NCI-H2081 treated with DMSO at 0.1 percent for 48 hours (cell line): ENCODE results near the gene MELK.
"Not testable (repeated sequence)": the region's sequence is repeated elsewhere in the genome, so short reads cannot be mapped to it uniquely, and the experiment has no call there.

Experiments
- DNase-seq: peaks from one replicate; lab custom pipeline; 2025; lab: John Stamatoyannopoulos, UW

Gene MELK

GRCh38 chr9:36572515-36573418, at the start of gene MELK:
Gene MELK, plus strand, starts transcription at chr9:36572895. Its CDS starts 8,787 bp downstream, at chr9:36581682.
- DNase-seq: peak; percentile 15

DNA sequence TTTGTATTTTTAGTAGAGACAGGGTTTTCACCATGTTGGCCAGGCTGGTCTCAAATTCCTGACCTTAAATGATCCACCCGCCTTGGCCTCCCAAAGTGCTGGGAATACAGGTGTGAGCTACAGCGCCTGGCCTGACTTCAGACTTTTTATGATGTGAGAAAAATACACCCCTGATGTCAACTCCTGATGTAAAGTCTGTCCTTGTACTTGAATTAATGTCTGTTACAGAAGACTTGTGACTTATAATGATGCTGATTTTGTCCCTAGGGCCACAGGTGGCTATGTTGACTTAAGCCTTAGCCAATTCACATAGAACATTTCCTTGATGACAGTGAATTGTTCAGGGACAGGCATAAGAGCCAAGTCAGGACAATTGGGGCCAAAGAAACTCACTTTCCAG, 42.5 kb upstream of the MELK start:
- DNase-seq: no peak

- no peak for DNase-seq
These were observed 40.3 kb upstream of the MELK start for GRCh38 chr9:36532353-36532752.

GRCh38 chr9:36533726-36534125, 39.0 kb upstream of the MELK start:
- DNase-seq: not testable (repeated sequence)

GRCh38 chr9:36535107-36535506, 37.6 kb upstream of the MELK start:
- DNase-seq: no peak

- DNase-seq: no peak
These were observed 34.8 kb upstream of the MELK start for GRCh38 chr9:36537861-36538260.

DNA sequence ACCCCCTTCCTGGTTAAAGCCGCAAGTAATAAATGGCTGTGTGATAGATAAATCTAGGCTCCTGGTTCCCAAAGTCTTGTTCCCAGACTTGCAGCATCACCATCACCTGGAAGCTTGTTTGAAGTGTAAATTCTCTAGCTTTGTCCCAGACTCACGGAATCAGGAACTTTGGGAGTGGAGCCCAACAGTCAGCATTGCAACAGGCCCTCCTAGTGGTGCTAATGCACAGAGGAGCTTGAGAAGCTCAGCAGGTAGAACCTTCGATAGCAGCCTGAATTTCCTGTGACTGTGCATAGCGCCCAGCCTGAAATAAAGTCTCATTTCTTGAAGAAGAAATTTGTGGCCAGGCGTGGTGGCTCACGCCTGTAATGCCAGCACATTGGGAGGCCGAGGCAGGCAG, 30.3 kb upstream of the MELK start:
- DNase-seq: no peak

GRCh38 chr9:36543916-36544315, 28.8 kb upstream of the MELK start:
- DNase-seq: no peak

GRCh38 chr9:36547598-36547997, 25.1 kb upstream of the MELK start:
- no peak for DNase-seq

- no peak for DNase-seq
These were observed 24.2 kb upstream of the MELK start for GRCh38 chr9:36548454-36548853.

- DNase-seq: no peak
These were observed 22.6 kb upstream of the MELK start for GRCh38 chr9:36550135-36550534.

- not testable (repeated sequence) for DNase-seq
These were observed 22.0 kb upstream of the MELK start for GRCh38 chr9:36550631-36551098.

GRCh38 chr9:36551129-36551528, 21.6 kb upstream of the MELK start:
- no peak for DNase-seq

DNA sequence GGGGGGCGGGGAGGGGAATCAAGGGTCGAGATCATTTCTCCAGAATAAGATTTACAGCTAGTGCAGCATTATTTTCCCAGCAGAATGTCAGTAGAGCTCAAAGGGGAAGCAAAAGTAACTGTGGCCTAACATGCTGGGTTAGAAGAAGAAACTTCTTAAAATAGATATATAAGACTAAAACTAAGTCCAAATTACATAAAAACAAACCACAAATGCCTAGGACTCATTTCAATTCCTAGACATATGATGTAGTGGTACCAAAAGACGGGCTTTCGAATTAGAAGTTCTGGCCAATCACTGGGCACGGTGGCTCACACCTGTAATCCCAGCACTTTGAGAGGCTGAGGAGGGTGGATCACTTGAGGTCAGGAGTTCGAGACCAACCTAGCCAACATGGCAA, 20.8 kb upstream of the MELK start:
- DNase-seq: no peak

DNA sequence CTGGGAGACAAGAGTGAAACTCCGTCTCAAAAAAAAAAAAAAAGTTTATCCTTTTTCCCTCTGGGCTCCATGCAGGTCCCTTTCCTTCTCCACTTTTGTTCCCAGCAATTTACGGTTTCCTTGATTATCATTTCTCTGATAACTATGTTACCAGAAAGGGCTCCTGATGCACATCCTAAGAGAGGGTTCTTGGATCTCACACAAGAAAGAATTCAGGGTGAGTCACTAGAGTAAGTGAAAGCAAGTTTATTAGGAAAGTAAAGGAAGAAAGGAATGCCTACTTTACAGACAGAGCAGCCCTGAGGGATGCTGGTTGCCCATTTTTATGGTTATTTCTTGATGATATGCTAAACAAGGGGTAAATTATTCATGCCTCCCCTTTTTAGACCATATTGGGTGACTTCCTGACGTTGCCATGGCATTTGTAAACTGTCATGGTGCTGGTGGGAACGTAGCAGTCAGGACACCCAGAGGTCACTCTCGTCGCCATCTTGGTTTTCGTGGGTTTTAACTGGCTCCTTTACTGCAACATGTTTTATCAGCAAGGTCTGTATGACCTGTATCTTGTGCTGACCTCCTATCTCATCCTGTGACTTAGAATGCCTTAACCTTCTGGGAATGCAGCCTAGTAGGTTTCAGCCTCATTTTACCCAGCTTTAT, 13.5 kb upstream of the MELK start:
- no peak for DNase-seq

DNA sequence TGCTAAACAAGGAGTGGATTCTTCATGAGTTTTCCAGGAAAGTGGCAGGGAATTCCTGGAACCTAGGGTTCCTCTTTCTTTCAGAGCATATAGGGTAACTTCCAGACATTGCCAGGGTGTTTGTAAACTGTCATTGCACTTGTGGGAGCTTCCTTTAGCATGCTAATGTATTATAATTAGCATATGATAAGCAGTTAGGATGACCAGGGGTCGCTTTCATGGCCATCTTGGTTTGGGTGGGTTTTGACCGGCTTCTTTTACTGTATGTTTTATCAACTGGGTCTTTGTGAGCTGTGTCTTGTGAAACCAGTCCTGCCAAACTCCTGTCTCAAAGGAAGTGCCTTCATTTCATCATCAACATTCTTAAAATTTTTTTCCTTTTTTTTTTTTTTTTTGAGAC, 11.9 kb upstream of the MELK start:
- no peak for DNase-seq

DNA sequence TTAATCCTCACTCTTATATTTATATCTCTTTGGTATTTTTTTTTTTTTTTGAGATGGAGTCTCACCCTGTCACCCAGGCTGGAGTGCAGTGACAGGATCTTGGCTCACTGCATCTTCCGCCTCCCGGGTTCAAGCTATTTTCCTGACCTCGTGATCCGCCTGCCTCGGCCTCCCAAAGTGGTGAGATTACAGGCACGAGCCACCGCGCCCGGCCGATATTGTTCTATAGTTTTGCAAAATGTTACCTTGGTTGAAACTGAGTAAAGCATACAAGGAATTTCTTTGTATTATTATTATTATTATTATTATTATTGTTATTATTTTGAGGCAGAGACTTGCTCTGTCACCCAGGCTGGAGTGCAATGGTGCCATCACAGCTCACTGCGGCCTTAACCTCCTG, 9.9 kb upstream of the MELK start:
- DNase-seq: not testable (repeated sequence)

- no peak for DNase-seq
These were observed 5.9 kb upstream of the MELK start for GRCh38 chr9:36566813-36567221.

DNA sequence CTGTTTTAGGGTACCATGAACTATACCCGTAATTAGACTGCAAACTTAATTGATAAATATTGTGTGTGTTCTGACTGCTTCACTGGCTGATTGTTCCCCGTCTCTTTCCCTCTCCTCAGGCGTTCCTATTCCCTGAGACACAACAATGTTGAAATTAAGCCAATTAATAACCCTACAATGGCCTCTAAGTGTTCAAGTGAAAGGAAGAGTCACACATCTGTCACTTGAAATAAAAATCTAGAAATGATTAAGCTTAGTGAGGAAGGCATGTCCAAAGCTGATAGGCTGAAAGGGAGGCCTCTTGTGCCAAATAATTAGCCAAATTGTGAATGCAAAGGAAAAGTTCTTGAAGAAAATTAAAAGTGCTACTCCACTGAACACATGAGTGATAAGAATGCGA, 4.0 kb upstream of the MELK start:
- DNase-seq: not testable (repeated sequence)

GRCh38 chr9:36571333-36571732, 1.4 kb upstream of the MELK start:
- no peak for DNase-seq

GRCh38 chr9:36574045-36574444, 1.4 kb downstream of the MELK start:
- DNase-seq: not testable (repeated sequence)

GRCh38 chr9:36575411-36575882, 2.8 kb downstream of the MELK start:
- DNase-seq: no peak

GRCh38 chr9:36576866-36577265, 4.2 kb downstream of the MELK start:
- no peak for DNase-seq
